K562 (cell line): ENCODE data around the gene ATOH8.

Source experiments
- ATF2 ChIP-seq: sonication (generic); formaldehyde crosslinking; IDR thresholded peaks from 2 replicates; pipeline ENCODE4 v1.8.1; 2022; ENCODE audit warnings: missing genetic modification reagents
- CTCF ChIP-seq, 3 experiments: IDR thresholded peaks in 2 of 3; conservative IDR thresholded peaks in 1 of 3; 2 replicates each; pipeline ENCODE4 v1.5.1; 2011 to 2012; ENCODE audit warnings: low read length in 3 of 3, mild to moderate bottlenecking in 3 of 3, control low read depth in 2 of 3, improper control_type of control experiment in 1 of 3, inconsistent platforms in 1 of 3, low read depth in 1 of 3, mixed read lengths in 1 of 3, moderate library complexity in 1 of 3; ENCODE audit not compliant: insufficient read depth in 2 of 3
- EZH2 ChIP-seq: IDR thresholded peaks from 2 replicates; pipeline ENCODE4 v1.6.1; 2012; ENCODE audit warnings: low read depth, mild to moderate bottlenecking, inconsistent platforms, low read length, borderline replicate concordance
- JUN ChIP-seq, 2 experiments: sonication (generic) in 1 of 2; formaldehyde crosslinking in 1 of 2; IDR thresholded peaks; 2 replicates each; pipeline versions ENCODE4 v1.6.1 to v1.8.0; 2012 to 2022; ENCODE audit warnings: borderline replicate concordance in 2 of 2, mild to moderate bottlenecking in 2 of 2, improper control_type of control experiment in 1 of 2, low read depth in 1 of 2, low read length in 1 of 2, missing genetic modification reagents in 1 of 2
- MAX ChIP-seq: sonication (generic); formaldehyde crosslinking; IDR thresholded peaks from 2 replicates; pipeline ENCODE4 v1.9.0; 2022; ENCODE audit warnings: mild to moderate bottlenecking, missing genetic modification reagents
- NRF1 ChIP-seq, 2 experiments: fragments of 450-650 bp; IDR thresholded peaks in 1 of 2; conservative IDR thresholded peaks in 1 of 2; 2 replicates each; pipeline ENCODE4 v1.6.1; 2014; ENCODE audit warnings: mild to moderate bottlenecking in 2 of 2
- POLR2A ChIP-seq: fragments of 450-650 bp; conservative IDR thresholded peaks from 2 replicates; pipeline ENCODE4 v1.6.1; 2016
- POLR2AphosphoS5 ChIP-seq: IDR thresholded peaks from 2 replicates; pipeline ENCODE4 v1.6.1; 2011; ENCODE audit warnings: mild to moderate bottlenecking, low read depth, low read length, moderate library complexity; ENCODE audit not compliant: control insufficient read depth, insufficient read depth
- REST ChIP-seq, 2 experiments: fragments of 450-650 bp; formaldehyde crosslinking in 1 of 2; IDR thresholded peaks; 2 replicates each; pipeline versions ENCODE4 v1.4.0 to v1.6.1; 2014 to 2020; ENCODE audit warnings: mild to moderate bottlenecking in 2 of 2, borderline replicate concordance in 1 of 2, low read depth in 1 of 2
- TAF7 ChIP-seq: fragments of 450-650 bp; IDR thresholded peaks from 2 replicates; pipeline ENCODE4 v1.6.1; 2016; ENCODE audit warnings: missing genetic modification characterization, missing compliant biosample characterization
- TOE1 ChIP-seq, 2 experiments: fragments of 450-650 bp in 1 of 2; sonication (generic) in 1 of 2; formaldehyde crosslinking in 1 of 2; IDR thresholded peaks; 2 replicates each; pipeline versions ENCODE4 v1.7.1 to v1.8.0; 2016 to 2022; ENCODE audit warnings: borderline replicate concordance in 2 of 2, mild to moderate bottlenecking in 2 of 2, antibody characterized with exemption in 1 of 2, inconsistent platforms in 1 of 2, low read depth in 1 of 2, missing genetic modification reagents in 1 of 2, moderate library complexity in 1 of 2
- ZBTB49 ChIP-seq: sonication (generic); formaldehyde crosslinking; IDR thresholded peaks from 2 replicates; pipeline ENCODE4 v1.8.0; 2022; ENCODE audit warnings: missing genetic modification reagents, mild to moderate bottlenecking, borderline replicate concordance
- ZNF778 ChIP-seq: fragments of 450-650 bp; formaldehyde crosslinking; IDR thresholded peaks from 2 replicates; pipeline ENCODE4 v1.4.0; 2020; ENCODE audit warnings: mild to moderate bottlenecking, moderate library complexity

GRCh38 chr2:85792783-85793441 is 39.1 kb downstream of the ATOH8 start:
- TF ChIP-seq CTCF (IDR thresholded peaks at IDR 0.05 in 2 of 3, conservative IDR thresholded peaks at IDR 0.05 in 1 of 3; ENCODE audit: insufficient read depth in 2 of 3, low read depth in 1 of 3, low read length in 3 of 3) (no peak), TOE1 (IDR thresholded peaks at IDR 0.05; ENCODE audit: borderline replicate concordance) (no peak), TOE1 (CRISPR knock-in tag; IDR thresholded peaks at IDR 0.05; ENCODE audit: borderline replicate concordance, low read depth) (no peak), ATF2 (CRISPR knock-in tag) (no peak), EZH2 (no peak), REST (IDR thresholded peaks at IDR 0.05; ENCODE audit: borderline replicate concordance) (no peak), REST (CRISPR knock-in tag; IDR thresholded peaks at IDR 0.05; ENCODE audit: low read depth) (no peak), ZBTB49 (no peak), MAX (CRISPR knock-in tag) (no peak), NRF1 (conservative IDR thresholded peaks at IDR 0.05 in 1 of 2, IDR thresholded peaks at IDR 0.05 in 1 of 2) (no peak), ZNF778 (CRISPR knock-in tag) (no peak), POLR2AphosphoS5 (no peak), POLR2A (no peak), TAF7 (tag) (no peak), JUN (IDR thresholded peaks at IDR 0.05; ENCODE audit: borderline replicate concordance, low read depth, low read length) (no peak), JUN (CRISPR knock-in tag; IDR thresholded peaks at IDR 0.05; ENCODE audit: borderline replicate concordance) (no peak)
